Measurements from ENCODE around the gene DOK3.

GRCh38 chr5:177504086-177505056 is 5.3 kb downstream of the DOK3 start:
- TF ChIP-seq, protein P1, sequence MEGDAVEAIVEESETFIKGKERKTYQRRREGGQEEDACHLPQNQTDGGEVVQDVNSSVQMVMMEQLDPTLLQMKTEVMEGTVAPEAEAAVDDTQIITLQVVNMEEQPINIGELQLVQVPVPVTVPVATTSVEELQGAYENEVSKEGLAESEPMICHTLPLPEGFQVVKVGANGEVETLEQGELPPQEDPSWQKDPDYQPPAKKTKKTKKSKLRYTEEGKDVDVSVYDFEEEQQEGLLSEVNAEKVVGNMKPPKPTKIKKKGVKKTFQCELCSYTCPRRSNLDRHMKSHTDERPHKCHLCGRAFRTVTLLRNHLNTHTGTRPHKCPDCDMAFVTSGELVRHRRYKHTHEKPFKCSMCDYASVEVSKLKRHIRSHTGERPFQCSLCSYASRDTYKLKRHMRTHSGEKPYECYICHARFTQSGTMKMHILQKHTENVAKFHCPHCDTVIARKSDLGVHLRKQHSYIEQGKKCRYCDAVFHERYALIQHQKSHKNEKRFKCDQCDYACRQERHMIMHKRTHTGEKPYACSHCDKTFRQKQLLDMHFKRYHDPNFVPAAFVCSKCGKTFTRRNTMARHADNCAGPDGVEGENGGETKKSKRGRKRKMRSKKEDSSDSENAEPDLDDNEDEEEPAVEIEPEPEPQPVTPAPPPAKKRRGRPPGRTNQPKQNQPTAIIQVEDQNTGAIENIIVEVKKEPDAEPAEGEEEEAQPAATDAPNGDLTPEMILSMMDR (IDR thresholded peaks at IDR 0.05; ENCODE audit: poor library complexity): no peak
- no peak for TF ChIP-seq EZH2 (IDR thresholded peaks at IDR 0.05; ENCODE audit: borderline replicate concordance)
